WI38 (cell line): ENCODE data around the gene RNF220.

Experiments used
- H3K4me3 ChIP-seq: 2 replicates; pipeline ENCODE4 v1.5.1; 2011; ENCODE audit warnings: low read depth, mild to moderate bottlenecking, control low read depth, low read length
- TF ChIP-seq, protein P1 (sequence below): IDR thresholded peaks from 2 replicates; pipeline ENCODE4 v1.5.1; 2012; ENCODE audit warnings: low read depth, mild to moderate bottlenecking, control low read depth, low read length

The RNF220 gene

GRCh38 chr1:44460107-44460882 lies 55.2 kb downstream of the RNF220 start:
- no peak overlapping the region for H3K4me3 ChIP-seq
- TF ChIP-seq, protein P1, sequence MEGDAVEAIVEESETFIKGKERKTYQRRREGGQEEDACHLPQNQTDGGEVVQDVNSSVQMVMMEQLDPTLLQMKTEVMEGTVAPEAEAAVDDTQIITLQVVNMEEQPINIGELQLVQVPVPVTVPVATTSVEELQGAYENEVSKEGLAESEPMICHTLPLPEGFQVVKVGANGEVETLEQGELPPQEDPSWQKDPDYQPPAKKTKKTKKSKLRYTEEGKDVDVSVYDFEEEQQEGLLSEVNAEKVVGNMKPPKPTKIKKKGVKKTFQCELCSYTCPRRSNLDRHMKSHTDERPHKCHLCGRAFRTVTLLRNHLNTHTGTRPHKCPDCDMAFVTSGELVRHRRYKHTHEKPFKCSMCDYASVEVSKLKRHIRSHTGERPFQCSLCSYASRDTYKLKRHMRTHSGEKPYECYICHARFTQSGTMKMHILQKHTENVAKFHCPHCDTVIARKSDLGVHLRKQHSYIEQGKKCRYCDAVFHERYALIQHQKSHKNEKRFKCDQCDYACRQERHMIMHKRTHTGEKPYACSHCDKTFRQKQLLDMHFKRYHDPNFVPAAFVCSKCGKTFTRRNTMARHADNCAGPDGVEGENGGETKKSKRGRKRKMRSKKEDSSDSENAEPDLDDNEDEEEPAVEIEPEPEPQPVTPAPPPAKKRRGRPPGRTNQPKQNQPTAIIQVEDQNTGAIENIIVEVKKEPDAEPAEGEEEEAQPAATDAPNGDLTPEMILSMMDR: no peak

DNA sequence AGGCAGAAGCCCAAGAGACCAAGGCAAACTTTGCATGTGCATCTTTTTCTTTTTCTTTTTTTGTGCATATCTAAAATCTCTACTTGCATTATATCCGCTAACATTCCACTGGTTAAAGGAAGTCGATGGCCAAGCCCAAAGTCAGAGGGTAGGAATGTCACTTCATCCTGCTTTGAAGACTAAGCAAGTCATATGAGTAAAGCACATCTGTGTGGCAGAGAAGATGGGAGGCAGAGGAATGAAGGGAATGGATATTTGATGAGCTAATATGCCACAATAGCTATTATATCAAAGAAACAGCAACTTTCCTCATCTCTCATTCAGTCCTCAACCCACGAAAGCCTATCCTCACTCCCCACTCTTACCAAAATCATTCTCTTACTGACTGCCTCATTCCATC lies 59.3 kb downstream of the RNF220 start:
- no peak overlapping the region for H3K4me3 ChIP-seq
- TF ChIP-seq, protein P1: no peak

DNA sequence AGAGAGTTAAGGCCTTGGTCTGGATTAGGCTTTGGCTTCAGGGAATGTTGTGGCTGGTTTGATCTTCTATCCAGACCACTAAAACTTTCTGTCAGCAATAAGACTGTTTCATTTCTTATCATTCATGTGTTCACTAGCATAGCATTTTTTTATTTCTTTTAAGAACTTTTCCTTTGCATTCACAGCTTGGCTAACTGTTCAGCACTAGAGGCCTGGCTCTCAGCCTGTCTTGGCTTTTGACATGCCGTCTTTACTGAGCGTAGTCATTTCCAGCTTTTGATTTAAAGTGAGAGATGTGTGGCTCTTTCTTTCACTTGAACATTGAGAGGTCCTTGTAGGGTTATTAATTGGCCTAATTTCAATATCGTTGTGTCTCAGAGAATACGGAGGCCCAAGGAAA lies 62.5 kb downstream of the RNF220 start:
- TF ChIP-seq, protein P1: no peak
- H3K4me3 ChIP-seq: no peak overlapping the region

DNA sequence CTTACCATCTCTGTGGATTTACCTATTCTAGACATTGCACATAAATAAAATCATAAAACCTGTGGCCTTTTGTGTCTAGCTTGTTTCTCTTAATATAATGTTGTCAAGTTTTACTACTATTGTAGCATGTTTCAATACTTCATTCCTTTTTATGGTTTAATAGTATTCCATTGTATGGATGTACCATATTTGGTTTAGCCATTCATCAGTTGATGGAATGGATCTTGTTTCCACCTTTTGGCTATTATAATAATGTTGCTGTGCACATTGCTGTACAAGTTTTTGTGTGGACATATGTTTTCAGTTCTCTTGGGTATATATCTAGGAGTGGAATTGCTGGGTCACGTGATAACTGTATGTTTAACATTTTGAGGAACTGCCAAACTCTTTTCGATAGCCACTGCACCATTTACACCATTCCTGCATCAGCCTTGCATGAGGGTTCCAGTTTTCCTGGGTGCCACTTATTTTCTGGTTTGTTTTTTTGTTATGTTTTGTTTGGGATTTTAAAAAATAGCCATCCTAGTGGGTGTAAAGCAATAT lies 66.9 kb downstream of the RNF220 start:
- no peak overlapping the region for H3K4me3 ChIP-seq
- TF ChIP-seq, protein P1: no peak

DNA sequence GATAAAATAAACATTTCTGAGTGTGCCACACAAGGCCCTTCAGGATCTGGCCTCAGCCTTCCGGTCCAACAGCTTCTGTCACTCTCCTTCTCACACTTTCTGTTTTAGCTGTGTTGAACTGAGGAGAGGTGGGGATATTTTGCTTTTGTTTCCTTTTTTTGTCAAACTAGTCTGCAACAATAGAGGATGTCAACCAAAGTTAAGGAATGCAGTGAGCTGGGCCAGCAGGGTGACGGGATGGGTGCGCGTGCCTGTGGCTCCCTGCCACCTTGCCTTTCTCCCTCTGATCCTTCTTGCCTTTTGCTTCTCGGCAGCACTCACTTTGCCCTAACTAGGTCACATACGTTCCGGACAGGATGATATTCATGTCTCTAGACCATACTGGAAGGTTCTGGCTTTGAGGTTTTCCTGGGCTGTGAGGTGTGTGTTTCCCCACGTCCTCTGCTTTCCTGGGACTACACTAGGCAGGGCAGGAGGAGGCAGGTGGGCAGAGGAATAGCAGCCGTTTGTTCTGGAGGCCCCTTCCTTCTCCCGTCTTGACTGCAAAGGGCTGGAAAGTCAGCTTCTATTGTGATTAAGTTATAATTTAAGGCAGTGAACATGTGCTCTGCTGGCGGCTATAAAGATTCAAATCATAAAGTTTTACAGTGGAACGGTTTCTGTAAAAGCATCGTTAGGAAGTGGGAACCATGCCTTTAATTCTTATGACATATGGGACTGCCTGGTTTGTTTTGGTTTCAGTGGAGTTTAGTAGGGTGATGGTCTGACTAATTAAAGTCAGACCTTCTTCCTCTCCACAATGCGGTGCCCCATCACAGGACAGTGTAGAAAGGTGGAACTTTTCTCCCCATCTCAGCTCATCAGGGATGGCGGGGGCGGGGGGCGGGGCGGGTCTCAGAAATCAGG lies 67.8 kb downstream of the RNF220 start:
- TF ChIP-seq, protein P1: no peak
- H3K4me3 ChIP-seq: no peak overlapping the region

- TF ChIP-seq, protein P1: no peak
- no peak overlapping the region for H3K4me3 ChIP-seq
Measured at GRCh38 chr1:44476891-44477290, 71.8 kb downstream of the RNF220 start.
